Osteoblast (primary cell): ENCODE measurements around the gene AFMID. TPM values are rescaled to one million over a fixed set of nuclear protein-coding genes. Genes with fewer than 3 reads are reported as not detected.

ENCODE experiments used
- DNase-seq: peaks from one replicate; pipeline ENCODE4 v3.0.0; 2011; ENCODE audit warnings: low spot score, mixed read lengths; ENCODE audit not compliant: insufficient read length; ENCODE audit errors: missing footprints
- H2AFZ ChIP-seq: 2 replicates; pipeline ENCODE4 v1.6.0; 2011; ENCODE audit warnings: mild to moderate bottlenecking, low read length
- H3K27ac ChIP-seq: 2 replicates; pipeline ENCODE4 v1.5.1; 2011; ENCODE audit warnings: mild to moderate bottlenecking, low read depth, low read length, moderate library complexity
- H3K27me3 ChIP-seq: 2 replicates; pipeline ENCODE4 v1.6.0; 2012; ENCODE audit warnings: mild to moderate bottlenecking, control low read depth, inconsistent platforms, low read length, moderate library complexity; ENCODE audit not compliant: insufficient read depth
- H3K36me3 ChIP-seq: 2 replicates; pipeline ENCODE4 v1.5.1; 2011; ENCODE audit warnings: mild to moderate bottlenecking, low read length, control low read depth, moderate library complexity; ENCODE audit not compliant: insufficient read depth
- H3K4me1 ChIP-seq: 2 replicates; pipeline ENCODE4 v1.5.1; 2011; ENCODE audit warnings: mild to moderate bottlenecking, low read length, control low read depth, moderate library complexity; ENCODE audit not compliant: insufficient read depth
- H3K4me2 ChIP-seq: 2 replicates; pipeline ENCODE4 v1.6.0; 2011; ENCODE audit warnings: mild to moderate bottlenecking, low read length; ENCODE audit not compliant: insufficient read depth
- H3K4me3 ChIP-seq: fragments of 200-600 bp; sonication (generic); 3 replicates; pipeline ENCODE4 v1.5.1; 2012; ENCODE audit warnings: mild to moderate bottlenecking, low read length, inconsistent platforms; ENCODE audit not compliant: insufficient read depth
- H3K79me2 ChIP-seq: 2 replicates; pipeline ENCODE4 v1.6.0; 2012; ENCODE audit warnings: mild to moderate bottlenecking, low read length, control low read depth, inconsistent platforms; ENCODE audit not compliant: insufficient read depth
- H3K9me3 ChIP-seq: 2 replicates; pipeline ENCODE4 v1.5.1; 2011; ENCODE audit warnings: low read depth, low read length, control low read depth
- H4K20me1 ChIP-seq: 2 replicates; pipeline ENCODE4 v1.6.0; 2012; ENCODE audit warnings: mild to moderate bottlenecking, low read length, control low read depth; ENCODE audit not compliant: insufficient read depth
- total RNA-seq: library from RNA; depleted of rRNA; stranded (reverse); fragments of >200 nt; gene quantifications from 2 replicates; pipeline ENCODE4 v1.2.3, GENCODE V29; 2012
- TF ChIP-seq, protein P1 (sequence below): IDR thresholded peaks from 2 replicates; pipeline ENCODE4 v1.5.1; 2011; ENCODE audit warnings: mild to moderate bottlenecking, low read depth, low read length, moderate library complexity; ENCODE audit errors: extremely low read depth

Gene AFMID
- total RNA-seq, 1 donor: 23.2 TPM

DNA sequence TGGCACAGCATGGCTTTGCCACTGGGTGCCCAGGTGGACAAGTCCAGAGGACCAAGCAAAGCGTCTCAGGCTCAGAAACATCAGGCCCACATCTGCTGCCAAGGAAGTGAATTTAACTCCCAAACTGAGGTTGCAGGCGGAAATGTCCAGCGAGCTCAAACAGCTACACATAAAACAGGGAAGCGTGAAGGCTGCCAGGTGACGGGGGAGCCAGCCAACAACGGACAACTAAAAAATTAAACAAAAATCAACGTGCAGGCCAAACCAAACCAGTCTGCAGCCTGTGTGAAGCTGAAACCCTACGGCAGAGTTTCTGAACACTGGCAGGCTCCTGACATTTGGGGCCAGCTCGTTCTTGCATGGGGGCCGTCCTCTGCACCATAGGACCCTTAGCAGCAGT lies 2.8 kb upstream of the AFMID start:
- peaks cover 13% of the 10 kb centered on the region for H3K4me1 ChIP-seq
- TF ChIP-seq, protein P1, sequence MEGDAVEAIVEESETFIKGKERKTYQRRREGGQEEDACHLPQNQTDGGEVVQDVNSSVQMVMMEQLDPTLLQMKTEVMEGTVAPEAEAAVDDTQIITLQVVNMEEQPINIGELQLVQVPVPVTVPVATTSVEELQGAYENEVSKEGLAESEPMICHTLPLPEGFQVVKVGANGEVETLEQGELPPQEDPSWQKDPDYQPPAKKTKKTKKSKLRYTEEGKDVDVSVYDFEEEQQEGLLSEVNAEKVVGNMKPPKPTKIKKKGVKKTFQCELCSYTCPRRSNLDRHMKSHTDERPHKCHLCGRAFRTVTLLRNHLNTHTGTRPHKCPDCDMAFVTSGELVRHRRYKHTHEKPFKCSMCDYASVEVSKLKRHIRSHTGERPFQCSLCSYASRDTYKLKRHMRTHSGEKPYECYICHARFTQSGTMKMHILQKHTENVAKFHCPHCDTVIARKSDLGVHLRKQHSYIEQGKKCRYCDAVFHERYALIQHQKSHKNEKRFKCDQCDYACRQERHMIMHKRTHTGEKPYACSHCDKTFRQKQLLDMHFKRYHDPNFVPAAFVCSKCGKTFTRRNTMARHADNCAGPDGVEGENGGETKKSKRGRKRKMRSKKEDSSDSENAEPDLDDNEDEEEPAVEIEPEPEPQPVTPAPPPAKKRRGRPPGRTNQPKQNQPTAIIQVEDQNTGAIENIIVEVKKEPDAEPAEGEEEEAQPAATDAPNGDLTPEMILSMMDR: no peak
- H3K4me2 ChIP-seq: no peak overlapping the region
- no peaks in the 10 kb centered on the region for H3K27me3 ChIP-seq
- peak; percentile 52 for DNase-seq
- H4K20me1 ChIP-seq: no peaks in the 10 kb centered on the region
- no peak overlapping the region for H3K27ac ChIP-seq
- no peaks in the 10 kb centered on the region for H3K9me3 ChIP-seq
- H2AFZ ChIP-seq: peak overlapping the region; percentile 3
- no peak overlapping the region for H3K4me3 ChIP-seq
- H3K79me2 ChIP-seq: peaks cover 12% of the 10 kb centered on the region
- H3K36me3 ChIP-seq: no peaks in the 10 kb centered on the region

GRCh38 chr17:78184868-78185267 lies 2.3 kb upstream of the AFMID start:
- H3K4me3 ChIP-seq: no peak overlapping the region
- TF ChIP-seq, protein P1: no peak

GRCh38 chr17:78185981-78186691 lies 1.0 kb upstream of the AFMID start:
- peak overlapping the region; percentile 97 for H3K4me2 ChIP-seq
- H3K27ac ChIP-seq: no peak overlapping the region
- TF ChIP-seq, protein P1: no peak
- H3K79me2 ChIP-seq: peaks cover 12% of the 10 kb centered on the region
- peaks cover 13% of the 10 kb centered on the region for H3K4me1 ChIP-seq
- H3K9me3 ChIP-seq: no peaks in the 10 kb centered on the region
- DNase-seq: peak; percentile 89
- peak overlapping the region; percentile 94 for H3K4me3 ChIP-seq
- peaks cover 4% of the 10 kb centered on the region for H3K36me3 ChIP-seq
- H3K27me3 ChIP-seq: no peaks in the 10 kb centered on the region
- peaks cover 3% of the 10 kb centered on the region for H4K20me1 ChIP-seq
- H2AFZ ChIP-seq: peak overlapping the region; percentile 93

More at GRCh38 chr17:78184868-78185267, 2.3 kb upstream of the AFMID start:
- Histone ChIP-seq H3K27me3 (no peaks in the 10 kb centered on the region), H3K9me3 (no peaks in the 10 kb centered on the region), H3K36me3 (no peaks in the 10 kb centered on the region), H3K4me2 (no peak overlapping the region), H3K27ac (no peak overlapping the region), H3K4me1 (peaks cover 13% of the 10 kb centered on the region), H2AFZ (peak overlapping the region; percentile 56), H4K20me1 (no peaks in the 10 kb centered on the region), H3K79me2 (peaks cover 12% of the 10 kb centered on the region)
- peak; percentile 75 for DNase-seq

- Histone ChIP-seq H3K27ac (no peak overlapping the region), H2AFZ (no peak overlapping the region), H3K4me2 (no peak overlapping the region), H3K4me1 (no peaks in the 10 kb centered on the region), H3K27me3 (no peaks in the 10 kb centered on the region), H3K79me2 (no peaks in the 10 kb centered on the region), H3K36me3 (peaks cover 19% of the 10 kb centered on the region), H3K4me3 (no peak overlapping the region), H4K20me1 (no peaks in the 10 kb centered on the region), H3K9me3 (no peaks in the 10 kb centered on the region)
- TF ChIP-seq, protein P1: no peak
- no peak for DNase-seq
These were observed 9.6 kb downstream of the AFMID start for GRCh38 chr17:78196716-78197115.
